Fibroblast of skin of right biceps (primary cell): Measurements from ENCODE around the gene FTCD.
A peak's percentile ranks its signal among the peaks of the same experiment; 100 is the strongest.
"Not testable (repeated sequence)": the region's sequence is repeated elsewhere in the genome, so short reads cannot be mapped to it uniquely, and the experiment has no call there.

Experiments used
- DNase-seq: peaks from one replicate; pipeline ENCODE4 v3.0.0-alpha.2; 2013

Gene FTCD

GRCh38 chr21:46109313-46110221 is 45.8 kb downstream of the FTCD start:
- DNase-seq = no peak

GRCh38 chr21:46108827-46109312 is 46.5 kb downstream of the FTCD start:
- DNase-seq = no peak

GRCh38 chr21:46107376-46107775 is 48.0 kb downstream of the FTCD start:
- not testable (repeated sequence) for DNase-seq

GRCh38 chr21:46104104-46104503 is 51.3 kb downstream of the FTCD start:
- DNase-seq = no peak

GRCh38 chr21:46100906-46101305 is 54.5 kb downstream of the FTCD start:
- DNase-seq = no peak

GRCh38 chr21:46100426-46100825 is 55.0 kb downstream of the FTCD start:
- peak; percentile 88 for DNase-seq

GRCh38 chr21:46100020-46100419 is 55.4 kb downstream of the FTCD start:
- no peak for DNase-seq

GRCh38 chr21:46099476-46099875 is 55.9 kb downstream of the FTCD start:
- peak; percentile 52 for DNase-seq

- peak; percentile 46 for DNase-seq
These were observed 56.9 kb downstream of the FTCD start for GRCh38 chr21:46098303-46099141.

- DNase-seq = peak; percentile 80
These were observed 57.8 kb downstream of the FTCD start, which contains the start of gene COL6A2 for GRCh38 chr21:46097336-46098293. Gene COL6A2, plus strand, starts transcription at chr21:46098112.

- DNase-seq = no peak
These were observed 58.6 kb downstream of the FTCD start for GRCh38 chr21:46096596-46097335.

- DNase-seq = no peak
These were observed 59.4 kb downstream of the FTCD start for GRCh38 chr21:46095814-46096595.

- DNase-seq = no peak
These were observed 60.2 kb downstream of the FTCD start for GRCh38 chr21:46095083-46095719.

- no peak for DNase-seq
These were observed 60.8 kb downstream of the FTCD start for GRCh38 chr21:46094401-46095082.

GRCh38 chr21:46093668-46094400 is 61.5 kb downstream of the FTCD start:
- no peak for DNase-seq

- peak; percentile 40 for DNase-seq
These were observed 62.3 kb downstream of the FTCD start for GRCh38 chr21:46092811-46093667.

- peak; percentile 99 for DNase-seq
These were observed 63.2 kb downstream of the FTCD start for GRCh38 chr21:46092026-46092764.
